ENCODE results near the gene KIAA0825.

GRCh38 chr5:94551858-94552257 lies 66.5 kb downstream of the KIAA0825 start:
- TF ChIP-seq CTCF (IDR thresholded peaks at IDR 0.05; ENCODE audit: low read depth, low read length, poor library complexity, severe bottlenecking) (no peak), EZH2phosphoT487 (IDR thresholded peaks at IDR 0.05; ENCODE audit: borderline replicate concordance, low read length) (no peak)
